ENCODE data around the gene MAPK8IP2. TPM values are rescaled to one million over a fixed set of nuclear protein-coding genes. Genes with fewer than 3 reads are reported as not detected.
"Not testable (repeated sequence)": the region's sequence is repeated elsewhere in the genome, so short reads cannot be mapped to it uniquely, and the experiment has no call there.

MAPK8IP2 gene
- polyA plus RNA-seq, 1 donor, result 0.51 TPM

DNA sequence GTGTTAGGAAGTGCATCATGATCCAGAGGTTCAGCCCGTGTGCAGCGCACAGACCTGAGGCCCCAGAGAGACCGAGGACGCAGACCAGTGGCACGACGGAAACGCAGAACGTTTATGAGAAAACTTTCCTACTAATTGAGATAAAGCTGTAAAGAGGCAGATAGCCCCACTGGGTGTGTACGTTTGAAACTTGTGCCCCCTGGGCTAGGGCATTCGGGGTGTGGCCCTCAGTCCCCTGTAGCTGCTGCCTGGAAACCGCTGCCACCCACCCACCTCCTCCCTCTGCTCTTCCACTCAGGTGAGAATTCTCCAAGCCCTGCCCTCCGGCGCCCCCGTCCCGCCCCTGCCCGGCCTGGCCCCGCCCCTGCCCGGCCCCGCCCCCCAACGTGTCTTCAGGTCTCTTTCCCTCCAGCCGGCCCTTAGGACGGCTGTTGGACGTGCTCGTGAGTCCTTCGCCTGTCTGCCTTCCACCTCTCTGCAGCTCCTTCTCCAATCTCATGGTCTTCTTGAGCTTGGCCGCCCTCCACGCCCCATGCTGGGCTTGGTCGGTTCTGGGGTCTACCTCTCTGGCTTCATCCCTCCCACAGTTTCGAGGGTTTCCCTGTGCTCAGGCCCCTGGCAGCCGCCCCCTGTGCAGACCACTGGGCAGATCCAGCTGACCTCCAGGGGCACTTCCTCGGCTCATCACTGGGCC, 12.1 kb downstream of the MAPK8IP2 start:
- no peak for DNase-seq (ENCODE audit: low read depth)

DNA sequence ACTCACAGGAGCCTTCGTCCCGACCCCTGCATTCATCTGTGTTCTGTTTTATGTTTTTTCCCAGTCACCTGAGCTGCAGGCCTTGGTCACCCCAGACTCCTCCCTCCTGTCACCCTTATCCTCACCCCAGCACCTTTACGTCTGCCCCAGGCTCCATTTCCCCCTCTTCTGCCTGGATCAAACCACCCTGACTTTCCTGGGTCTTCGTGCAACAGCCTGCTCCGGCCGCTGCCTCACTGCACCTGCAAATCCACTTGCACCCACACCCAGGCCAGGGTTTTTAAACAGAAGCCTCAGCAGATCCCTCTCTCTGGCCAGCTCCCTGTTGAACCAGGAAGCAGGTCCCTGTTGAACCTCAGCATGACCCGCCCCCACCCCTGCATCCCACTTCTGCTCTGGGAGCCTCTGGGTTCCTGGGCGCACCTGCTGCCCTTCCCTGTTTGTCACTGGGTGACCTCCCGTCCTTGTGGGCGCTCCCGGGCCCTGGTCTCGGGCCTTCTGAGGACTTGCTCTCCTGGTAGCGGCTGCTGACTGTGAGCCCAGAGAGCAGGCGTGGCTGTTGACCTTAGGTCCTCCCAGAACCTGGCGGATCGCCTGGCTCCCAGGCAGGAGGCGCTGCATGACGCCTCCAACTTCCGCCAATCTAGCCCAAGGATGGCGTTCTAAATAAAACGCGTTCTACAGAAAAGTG, 12.8 kb downstream of the MAPK8IP2 start:
- DNase-seq (ENCODE audit: low read depth), result no peak

DNA sequence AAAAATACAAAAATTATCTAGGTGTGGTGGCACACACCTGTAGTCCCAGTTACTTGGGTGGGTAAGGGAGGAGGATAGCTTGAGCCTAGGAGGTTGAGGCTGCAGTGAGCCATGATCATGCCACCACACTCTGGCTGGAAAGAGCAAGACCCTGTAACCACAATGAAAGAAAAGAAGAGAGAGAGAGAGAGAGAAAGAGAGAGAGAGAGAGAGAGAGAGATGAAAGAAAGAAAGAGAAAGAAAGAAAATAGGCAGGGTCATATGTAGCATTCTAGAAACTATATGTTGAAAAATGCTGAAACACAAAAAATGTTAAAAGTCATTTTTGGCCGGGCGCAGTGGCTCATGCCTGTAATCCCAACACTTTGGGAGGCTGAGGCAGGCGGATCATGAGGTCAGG, 13.7 kb downstream of the MAPK8IP2 start:
- not testable (repeated sequence) for DNase-seq (ENCODE audit: low read depth)

DNA sequence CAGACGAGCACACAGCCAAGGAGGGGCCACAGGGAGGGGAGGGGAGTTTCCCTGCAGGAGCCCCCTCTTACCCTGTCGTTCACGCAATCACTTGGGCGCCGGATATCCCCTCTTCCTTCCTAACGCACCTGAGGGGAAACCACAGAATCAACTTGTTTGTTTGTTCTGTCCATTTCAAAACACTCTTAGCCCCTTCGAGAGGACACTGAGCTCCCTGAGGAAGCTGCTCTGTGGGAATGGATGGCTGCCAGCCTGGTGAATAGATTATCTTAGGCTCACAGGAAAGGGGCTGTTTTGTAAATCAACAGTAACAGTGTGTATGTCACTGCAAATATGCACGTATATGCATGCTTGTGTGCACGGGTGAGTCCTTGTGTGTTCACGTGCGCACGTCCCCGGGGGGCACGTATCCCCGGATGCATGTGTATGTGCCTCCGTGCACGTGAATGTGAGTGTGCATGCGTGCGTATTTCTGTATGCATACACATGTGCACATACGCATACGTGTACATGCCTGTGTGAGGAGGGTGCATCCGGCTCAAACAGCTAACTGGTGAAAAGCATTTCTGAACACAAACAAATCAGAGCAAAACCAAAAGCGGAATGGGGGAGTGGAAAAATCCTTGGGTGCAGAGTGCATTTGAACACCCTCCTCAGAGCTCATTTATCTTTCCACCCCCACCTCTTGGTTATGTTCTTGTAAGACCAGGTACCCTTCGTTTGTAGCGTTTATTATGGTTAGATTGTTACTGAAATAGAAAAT, 20.2 kb downstream of the MAPK8IP2 start:
- peak; percentile 43 for DNase-seq (ENCODE audit: low read depth)

DNA sequence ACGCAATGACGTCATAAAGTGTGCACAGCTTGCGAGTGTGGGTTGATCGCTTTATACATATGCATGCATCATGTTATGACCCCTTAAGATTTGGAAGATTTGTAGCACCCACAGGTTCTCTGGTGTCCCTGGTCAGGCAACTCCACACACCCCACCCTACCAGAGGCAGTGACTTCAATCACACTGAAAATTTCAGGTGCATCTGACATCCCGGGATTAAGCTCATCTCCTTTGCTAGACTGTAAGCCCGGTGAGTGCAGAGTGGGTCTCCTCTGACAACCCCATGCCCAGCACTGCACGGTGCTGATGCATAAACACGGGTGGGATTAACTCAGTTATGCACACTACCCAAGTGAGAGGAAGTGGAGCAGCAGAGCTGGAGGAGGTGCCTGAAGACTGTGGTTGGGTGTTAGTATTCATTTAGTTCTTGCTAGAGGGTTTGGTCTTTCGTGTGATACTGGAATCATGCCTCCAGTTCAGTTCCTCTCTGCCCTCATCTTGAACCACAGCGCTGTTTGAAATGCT, 20.8 kb downstream of the MAPK8IP2 start:
- no peak for DNase-seq (ENCODE audit: low read depth)

DNA sequence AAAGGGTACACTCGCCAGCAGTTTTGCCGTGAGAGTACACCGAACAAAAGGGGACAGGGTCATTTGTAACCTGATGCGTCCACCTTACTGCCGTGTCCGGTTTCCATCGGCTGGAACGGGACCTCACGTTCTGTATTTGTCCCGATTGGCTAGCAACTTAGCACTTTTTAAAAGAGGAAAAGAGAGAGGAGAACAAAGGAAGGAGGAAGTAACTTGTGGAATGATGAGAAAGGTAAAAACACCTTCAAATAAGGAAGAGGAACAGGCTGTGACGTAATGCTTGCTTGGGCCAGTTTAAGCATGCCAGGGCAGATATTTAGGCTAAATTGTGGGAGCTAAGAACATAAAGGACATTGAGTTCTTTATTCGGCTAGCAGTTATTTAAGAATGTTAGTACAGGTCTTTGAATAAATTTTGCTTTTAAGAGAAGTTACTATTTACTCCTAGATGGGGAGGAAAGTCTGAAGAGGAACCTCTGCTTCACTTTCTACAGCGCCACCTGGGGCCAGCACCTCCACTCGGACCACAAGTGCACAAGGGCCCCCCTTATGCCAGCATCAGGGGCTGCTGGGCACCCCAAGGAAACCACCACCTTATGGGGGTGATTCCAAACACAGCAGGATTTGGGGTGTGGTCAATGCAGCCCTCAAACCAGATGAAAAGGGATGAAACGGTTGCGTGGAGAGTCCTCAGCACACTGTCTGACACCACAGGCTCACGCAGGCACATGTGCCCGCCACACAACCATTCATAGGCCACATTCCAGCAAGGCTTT, 21.5 kb downstream of the MAPK8IP2 start:
- DNase-seq (ENCODE audit: low read depth), result no peak

DNA sequence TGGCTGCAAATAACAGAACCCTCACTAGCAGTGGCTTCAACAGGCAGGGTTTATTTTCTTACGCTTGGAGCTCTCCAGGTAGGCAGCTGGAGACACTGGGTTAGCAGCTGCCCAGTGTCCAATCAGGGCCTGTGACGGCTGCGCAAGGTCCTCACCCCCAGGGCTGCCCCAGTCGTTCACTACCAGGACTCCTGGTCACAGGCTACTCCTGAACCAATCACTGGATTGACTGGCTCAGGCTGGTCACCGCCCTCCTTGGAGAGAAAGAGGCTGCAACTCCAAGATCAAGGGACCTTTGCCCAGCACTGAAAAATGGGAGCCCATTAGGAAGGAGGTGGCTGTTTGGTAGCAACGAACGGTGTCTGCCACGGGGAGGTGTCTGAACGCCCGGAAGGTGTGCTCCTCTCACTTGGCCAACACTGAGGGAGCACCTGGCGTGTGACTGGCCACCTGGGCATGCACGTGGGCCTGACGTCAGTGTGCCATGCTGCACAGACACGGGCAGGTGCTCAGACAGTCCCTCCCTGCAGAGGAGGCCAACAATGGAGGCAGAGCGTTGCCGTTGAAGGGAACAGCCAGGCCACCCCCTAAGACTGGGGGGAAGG, 22.2 kb downstream of the MAPK8IP2 start:
- DNase-seq (ENCODE audit: low read depth), result no peak

DNA sequence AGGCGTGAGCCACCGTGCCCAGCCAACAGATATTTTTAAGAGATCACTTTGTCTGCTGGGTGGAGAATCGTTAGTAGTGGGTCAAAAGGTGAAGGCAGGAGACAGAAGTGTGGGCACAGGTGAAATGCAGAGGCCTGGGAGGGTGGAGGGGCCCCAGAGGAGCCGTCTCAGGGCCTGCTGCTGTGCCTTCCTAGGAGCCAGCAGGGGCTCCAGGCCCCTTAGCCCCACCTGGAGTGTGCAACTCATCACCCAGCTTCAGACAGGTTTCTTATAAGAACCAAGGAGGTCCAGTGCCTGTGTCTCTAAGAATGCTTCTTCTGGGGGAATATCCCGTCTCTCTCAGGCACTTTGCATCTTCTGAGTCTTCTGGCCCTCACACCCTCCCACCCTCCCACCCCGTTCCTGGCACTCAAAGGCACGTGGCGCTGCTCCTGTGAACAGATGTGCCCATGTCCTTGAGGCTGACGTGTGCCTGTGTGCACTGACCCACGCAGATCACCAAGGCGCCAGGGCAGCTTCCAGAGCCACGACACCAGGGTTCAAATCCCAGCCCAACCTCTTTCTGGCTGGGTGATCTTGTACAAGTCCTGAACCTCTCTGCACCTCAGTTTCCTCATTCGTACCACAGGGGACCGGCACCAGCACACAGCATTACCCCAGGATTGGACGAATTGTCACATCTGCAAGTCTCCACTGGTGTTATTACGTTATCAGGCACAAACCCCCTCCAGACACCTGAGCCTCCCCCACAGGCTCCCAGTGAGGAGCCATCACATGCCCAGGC, 23.9 kb downstream of the MAPK8IP2 start:
- no peak for DNase-seq (ENCODE audit: low read depth)

DNA sequence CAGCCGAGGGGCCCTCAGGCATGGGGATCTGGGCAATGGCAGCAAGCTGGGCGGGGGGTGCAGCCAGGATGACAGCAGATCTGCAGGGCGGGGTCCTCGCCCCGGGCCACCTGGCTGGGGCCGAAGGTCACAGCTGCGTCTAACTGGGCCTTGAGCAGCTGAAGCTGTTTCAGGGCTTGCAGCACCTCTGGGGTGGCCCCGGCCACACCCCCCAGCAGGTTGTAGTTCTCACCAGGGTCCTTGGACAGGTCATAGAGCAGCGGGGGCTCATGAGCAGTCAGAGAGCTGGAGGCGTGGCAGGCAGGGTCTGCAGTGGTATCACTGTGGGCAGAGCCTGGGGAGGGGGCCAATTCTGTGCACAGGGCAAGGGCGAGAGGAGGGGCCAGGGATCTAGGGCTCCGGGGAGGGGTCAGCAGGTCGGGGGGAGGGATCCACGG, 24.6 kb downstream of the MAPK8IP2 start:
- DNase-seq (ENCODE audit: low read depth), result no peak

DNA sequence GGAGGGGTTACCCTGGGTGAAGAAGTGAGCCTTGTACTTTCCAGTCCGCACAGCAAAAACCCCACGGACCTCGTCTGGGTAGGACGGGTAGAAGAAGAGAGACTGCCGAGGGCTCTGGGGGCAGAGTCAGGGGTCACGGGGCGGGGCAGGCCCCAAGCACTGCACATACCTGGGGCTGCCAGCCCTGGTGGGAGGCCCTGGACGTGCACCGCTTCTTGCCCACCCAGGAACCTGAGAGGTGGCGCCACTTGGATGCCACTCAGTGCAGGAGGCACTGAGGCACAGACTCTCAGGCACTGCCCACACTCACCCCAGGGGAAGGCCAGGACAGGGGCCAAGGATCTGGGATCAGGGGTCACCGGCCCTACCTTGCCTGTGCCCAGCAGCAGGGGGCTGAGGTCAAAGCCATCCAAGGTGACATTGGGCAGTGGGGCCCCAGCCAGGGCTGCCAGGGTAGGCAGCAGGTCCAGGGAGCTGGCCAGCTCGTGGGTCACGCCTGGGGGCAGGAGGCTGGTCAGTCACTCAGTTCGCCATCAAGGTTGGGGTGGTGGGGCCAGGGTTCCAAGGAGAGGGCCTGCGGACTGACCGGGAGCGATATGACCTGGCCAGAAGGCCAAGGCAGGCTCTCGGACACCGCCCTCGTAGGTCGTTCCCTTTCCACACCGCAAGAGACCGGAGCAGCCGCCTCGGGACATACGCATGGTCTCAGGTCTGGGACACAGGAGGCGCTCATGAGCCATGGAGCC, 25.1 kb downstream of the MAPK8IP2 start:
- DNase-seq (ENCODE audit: low read depth), result no peak

DNA sequence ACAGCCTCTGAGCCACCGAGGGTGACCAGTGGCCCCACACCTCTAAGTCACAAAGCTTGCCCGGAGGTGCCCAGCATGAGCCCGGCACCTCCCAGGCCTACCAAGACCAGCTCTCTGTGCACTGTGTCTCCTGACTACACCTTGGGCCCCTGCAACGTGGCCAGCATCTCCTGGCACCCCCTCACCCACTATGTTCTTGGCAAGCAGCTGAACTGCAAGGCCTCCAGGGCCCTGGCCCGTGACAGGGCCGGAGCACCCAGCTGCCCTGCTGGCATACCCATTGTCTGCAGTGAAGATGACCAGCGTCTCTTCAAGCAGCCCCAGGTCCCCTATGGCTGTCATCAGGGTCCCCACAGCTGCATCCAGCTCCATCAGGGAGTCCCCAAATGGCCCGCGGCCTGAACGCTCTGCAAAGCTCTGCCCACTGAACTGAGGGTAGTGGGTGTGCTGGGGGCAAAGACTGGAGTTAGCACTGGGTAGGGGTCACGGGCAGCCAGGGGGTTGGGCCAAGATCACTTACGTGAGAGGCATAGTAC, 25.8 kb downstream of the MAPK8IP2 start:
- no peak for DNase-seq (ENCODE audit: low read depth)

DNA sequence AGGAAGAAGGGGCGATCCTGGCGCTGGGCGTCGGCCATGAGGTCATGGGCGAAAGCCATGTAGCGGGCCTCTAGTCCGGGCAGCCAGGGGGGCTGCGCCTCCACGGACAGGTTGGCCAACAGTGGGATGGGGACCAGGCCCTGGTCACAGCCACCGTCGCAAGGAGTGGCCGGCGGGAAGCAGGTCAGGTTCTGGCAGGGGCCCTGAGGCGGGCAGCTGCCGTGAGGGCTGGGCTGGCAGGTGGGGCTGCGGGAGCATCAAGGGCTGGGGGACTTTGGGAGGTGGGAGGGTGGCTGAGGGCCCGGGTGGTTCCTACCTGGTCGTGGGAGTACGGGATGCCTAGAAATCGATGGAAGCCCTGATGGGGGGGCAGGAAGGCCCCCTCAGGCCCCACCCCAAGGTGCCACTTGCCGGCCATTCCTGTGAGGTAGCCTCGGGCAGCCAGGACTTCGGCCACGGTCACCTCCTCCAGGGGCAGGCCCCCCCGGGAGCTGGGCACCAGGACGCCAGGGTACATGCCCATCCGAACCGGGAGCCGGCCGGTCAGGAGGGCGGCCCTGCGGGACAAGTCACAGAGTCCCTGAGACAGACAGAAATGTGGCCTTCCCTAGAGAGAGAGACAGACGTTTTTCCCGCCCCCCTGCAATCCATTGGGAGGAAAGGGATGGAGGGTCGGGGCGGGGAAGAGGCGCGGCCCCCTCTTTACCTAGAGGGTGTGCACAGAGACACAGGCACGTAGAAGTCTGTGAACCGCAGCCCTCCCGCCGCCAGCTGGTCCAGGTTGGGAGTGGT, 26.5 kb downstream of the MAPK8IP2 start:
- DNase-seq (ENCODE audit: low read depth), result no peak

DNA sequence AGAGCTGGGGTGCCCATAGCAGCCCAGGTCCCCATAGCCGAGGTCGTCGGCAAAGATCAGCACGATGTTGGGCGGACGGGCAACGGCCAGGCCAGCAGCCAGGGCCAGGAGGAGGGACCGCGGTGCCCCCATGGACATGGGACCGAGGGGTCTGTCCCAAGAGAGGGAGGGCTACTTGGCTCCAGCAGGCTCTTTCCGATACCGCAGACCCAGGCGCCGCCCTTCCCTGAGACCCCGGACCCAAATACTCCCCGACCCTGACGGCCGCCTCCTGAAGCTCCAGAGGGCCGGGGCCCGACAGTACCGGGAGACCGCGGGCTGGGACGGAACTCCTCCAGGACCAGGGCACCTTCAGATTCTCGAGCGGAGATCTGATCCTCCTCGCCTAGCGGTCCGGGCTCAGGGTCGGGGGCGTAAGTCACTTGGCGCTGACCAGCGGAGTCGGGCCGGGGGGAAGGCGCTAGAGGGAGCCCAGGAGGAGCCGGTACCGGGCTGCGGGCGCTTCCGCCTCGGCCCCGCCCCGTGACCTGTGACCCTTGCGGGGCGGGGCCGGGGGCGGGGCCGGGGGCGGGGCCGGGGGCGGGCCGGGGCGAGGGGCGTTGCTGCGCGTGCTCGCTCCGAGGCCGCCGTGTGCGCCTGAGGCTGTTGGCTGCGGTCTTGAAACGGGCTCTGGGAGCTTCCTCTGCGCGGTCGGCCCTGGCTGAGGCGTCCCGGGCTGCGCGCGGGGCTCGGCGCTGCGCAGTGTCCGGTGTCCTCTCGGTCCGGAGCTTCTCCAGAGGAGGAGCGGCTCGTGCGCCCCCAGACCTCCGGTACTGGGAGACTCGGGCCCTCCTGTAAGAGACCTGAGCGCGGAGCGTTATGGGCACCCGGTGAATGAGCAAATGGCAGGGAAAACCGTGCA, 27.3 kb downstream of the MAPK8IP2 start, which contains the start of gene ARSA:
Gene ARSA (minus strand): TSS at position 511 of the 901 bp plus-strand sequence. CDS start 373 bp downstream, at position 138.
- no peak for DNase-seq (ENCODE audit: low read depth)

DNA sequence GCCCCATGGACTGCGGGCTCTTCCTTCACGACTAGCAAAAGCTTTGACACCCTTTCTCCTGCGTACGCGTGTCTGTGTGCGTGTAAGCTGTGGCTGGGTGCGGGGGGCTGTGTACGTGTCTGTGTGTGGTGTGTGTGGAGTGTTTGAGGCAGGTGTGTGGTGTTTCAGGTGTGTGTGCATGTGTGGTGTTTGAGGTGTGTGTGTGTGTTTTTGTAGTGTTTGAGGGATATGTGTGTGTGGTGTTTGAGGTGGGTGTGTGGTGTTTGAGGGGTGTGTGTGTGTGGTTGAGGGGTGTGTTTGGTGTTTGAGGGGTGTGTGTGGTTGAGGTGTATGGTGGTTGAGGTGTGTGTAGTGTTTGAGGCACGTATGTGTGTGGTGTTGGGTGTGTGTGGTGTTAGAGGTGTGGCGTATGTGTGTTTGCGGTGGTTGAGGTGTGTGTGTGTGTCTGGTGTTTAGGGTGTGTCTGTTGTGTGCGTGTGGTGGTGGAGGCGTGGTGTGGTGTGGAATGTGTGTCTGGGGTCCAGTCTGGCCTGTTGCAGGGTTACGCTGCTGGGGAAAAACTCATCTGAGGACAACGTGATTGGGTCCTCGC, 28.0 kb downstream of the MAPK8IP2 start:
- no peak for DNase-seq (ENCODE audit: low read depth)

DNA sequence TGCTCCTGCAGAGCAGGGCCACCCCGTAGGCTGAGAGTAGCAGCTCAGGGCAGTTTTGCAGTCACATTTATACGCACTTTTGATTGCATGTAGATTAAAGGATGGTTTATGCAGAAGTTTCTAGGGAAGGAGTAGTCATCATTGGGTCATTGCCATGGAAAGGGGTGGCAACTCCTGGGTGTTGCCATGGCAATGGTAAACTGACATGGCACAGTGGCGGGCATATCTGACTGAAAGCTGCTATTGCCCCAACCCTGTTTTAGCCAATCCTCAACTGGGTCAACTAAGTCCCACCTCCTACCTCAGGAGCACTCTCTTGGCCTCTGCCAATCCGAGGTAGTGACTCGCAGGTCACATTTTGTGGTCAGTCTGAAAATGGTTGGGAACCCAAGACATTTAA, 29.8 kb downstream of the MAPK8IP2 start:
- no peak for DNase-seq (ENCODE audit: low read depth)

DNA sequence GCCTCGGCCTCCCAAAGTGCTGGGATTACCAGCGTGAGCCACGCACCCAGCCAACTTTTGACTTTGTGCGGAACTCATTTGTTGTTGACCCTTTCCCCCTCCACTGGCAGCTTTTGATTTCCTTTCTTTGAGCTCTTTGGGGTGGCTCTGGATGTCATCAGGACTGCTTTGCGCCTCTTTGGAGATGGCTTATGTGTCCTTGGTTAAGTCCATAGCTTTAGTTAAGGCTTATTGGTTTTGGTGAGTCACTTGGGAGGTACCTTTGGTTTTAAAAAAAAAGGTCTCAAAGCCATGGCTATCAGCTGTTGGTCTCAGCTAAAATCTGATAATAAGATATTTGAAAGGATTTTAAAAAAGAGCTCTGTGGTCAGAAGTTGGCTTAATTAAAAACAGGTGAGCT, 32.5 kb downstream of the MAPK8IP2 start:
- DNase-seq (ENCODE audit: low read depth), result no peak

DNA sequence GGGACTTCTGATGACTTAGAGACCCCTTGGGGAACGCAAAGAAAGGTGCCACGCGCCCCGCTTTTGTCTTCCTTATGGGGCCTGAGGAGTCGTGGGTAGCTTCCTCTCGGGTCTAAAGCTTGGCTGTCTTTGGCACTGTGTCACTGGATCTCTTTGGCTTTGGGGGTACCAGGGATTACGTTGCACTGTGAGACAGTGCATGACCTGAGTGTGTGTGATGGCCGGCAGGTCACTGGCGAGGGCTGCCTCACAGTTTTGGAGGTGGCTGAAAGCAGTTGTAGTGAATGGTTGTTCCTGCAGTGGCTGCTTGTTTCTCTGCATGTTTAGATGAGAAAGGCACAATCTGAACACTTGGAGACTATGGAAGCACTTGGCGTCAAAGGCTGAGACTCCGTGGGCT, 33.2 kb downstream of the MAPK8IP2 start:
- no peak for DNase-seq (ENCODE audit: low read depth)
